Suprapubic skin (tissue), 4 donors: ENCODE measurements around the gene TSPEAR.

ENCODE experiments used
- POLR2A ChIP-seq, 2 donors: fragments of 450-650 bp; IDR thresholded peaks; one replicate each; pipeline ENCODE4 v1.6.1; 2017; ENCODE audit warnings: antibody characterized with exemption in 2 of 2, mild to moderate bottlenecking in 2 of 2, moderate library complexity in 2 of 2
- POLR2AphosphoS5 ChIP-seq, 3 donors: sonication (generic); formaldehyde crosslinking; IDR thresholded peaks; one replicate each; pipeline ENCODE4 v1.6.1; 2017; ENCODE audit warnings: antibody characterized with exemption in 3 of 3
- TF ChIP-seq, protein P1 (sequence below), 2 donors: fragments of 200-600 bp in 1 of 2; fragments of 450-650 bp in 1 of 2; sonication (generic) in 1 of 2; IDR thresholded peaks; one replicate each; pipeline ENCODE4 v1.5.1; 2016 to 2019; ENCODE audit warnings: antibody characterized with exemption in 2 of 2, mild to moderate bottlenecking in 1 of 2, moderate library complexity in 1 of 2

- TF ChIP-seq, protein P1, sequence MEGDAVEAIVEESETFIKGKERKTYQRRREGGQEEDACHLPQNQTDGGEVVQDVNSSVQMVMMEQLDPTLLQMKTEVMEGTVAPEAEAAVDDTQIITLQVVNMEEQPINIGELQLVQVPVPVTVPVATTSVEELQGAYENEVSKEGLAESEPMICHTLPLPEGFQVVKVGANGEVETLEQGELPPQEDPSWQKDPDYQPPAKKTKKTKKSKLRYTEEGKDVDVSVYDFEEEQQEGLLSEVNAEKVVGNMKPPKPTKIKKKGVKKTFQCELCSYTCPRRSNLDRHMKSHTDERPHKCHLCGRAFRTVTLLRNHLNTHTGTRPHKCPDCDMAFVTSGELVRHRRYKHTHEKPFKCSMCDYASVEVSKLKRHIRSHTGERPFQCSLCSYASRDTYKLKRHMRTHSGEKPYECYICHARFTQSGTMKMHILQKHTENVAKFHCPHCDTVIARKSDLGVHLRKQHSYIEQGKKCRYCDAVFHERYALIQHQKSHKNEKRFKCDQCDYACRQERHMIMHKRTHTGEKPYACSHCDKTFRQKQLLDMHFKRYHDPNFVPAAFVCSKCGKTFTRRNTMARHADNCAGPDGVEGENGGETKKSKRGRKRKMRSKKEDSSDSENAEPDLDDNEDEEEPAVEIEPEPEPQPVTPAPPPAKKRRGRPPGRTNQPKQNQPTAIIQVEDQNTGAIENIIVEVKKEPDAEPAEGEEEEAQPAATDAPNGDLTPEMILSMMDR (IDR thresholded peaks at IDR 0.05) = no peak
- TF ChIP-seq POLR2A (IDR thresholded peaks at IDR 0.05) (no peak), POLR2AphosphoS5 (IDR thresholded peaks at IDR 0.05) (no peak)
These were observed 220.6 kb downstream of the TSPEAR start for GRCh38 chr21:44490816-44491215.
